ENCODE results near the gene HNRNPA0.

HNRNPA0 gene

DNA sequence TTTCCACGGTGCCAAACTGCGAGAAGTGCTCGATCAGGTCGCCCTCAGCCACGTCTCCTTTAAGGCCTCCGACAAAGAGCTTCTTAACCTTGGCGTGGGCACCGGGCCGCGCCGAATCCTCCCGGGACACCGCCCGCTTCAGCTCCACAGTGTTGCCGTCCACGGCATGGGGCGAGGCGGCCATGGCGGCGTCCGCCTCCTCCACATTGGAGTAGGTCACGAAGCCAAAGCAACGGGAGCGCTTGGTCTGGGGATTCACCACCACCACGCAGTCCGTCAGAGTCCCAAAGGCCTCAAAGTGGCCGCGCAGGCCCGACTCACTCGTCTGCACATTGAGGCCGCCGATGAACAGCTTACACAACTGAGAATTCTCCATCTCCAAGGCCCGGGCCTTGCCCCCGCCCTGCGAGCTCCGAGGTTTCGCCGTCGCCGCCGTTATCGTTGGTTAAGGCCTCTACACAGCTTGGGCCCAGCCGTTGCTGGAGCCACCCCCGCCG is 424 bp downstream of the HNRNPA0 start:
- DNase-seq = no peak

DNA sequence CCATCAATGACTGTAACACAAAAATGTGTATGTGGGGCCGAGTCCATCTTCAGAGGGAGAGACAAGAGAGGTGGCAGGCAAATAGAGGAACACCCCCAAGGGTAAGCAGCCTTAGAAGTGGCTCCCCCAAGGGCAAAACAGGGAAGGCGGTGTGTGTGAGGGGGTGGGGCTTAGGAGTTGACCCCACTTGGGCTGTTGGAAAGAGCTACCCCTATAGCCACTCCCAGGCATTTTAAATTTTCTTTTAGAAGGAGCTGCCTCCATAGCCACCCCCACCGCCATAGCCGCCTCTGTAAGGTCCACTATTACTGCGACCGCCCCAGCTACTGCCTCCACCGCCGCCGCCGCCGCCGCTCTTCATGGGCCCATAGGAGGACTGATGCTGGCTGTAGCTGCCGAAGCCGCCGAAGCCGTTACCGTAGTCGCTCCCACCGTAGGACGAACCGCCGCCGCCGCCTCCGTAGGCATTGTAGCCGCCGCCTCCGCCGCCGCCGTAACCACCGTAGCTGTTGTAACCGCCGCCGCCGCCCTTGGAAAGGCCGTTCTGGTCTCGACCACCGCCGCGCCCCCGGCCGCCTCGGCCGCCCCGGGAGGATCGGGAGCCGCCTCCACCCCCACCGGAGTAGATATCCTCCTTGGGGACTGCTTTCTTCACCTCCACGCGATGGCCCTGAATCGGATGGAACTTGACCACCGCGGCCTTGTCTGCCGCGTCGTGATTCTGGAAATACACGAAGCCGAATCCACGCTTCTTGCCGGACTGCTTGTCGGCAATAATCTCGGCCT is 1.1 kb downstream of the HNRNPA0 start:
- peak; percentile 56 for DNase-seq

DNA sequence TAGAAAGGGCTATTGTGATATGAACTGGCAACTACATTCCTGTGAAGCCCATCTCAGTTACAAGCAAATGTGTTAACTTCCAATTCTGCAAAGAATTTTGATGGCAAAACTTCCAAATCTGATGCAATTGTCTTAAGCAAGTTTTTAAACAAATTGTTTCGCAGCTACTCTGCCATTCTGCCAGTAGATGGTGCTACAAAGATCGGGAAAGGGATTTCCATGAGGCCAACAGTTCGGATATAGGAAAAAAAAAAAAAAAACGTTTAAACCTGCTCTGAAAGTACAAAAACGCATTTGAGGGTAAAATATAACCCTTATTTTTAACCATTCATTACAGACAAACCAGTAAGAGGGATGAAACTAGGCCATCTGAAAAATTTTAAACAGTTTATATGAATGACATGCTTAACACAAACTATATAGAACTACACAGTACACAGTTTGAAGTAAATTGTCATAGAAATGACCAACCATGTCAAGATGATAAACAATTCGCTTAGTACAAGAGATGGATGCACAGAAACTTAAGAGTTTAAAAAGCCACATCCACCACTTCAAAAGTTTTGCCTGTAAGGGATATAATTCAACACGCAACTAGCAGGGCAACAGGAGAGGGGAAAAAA is 2.2 kb downstream of the HNRNPA0 start:
- DNase-seq = peak; percentile 60

DNA sequence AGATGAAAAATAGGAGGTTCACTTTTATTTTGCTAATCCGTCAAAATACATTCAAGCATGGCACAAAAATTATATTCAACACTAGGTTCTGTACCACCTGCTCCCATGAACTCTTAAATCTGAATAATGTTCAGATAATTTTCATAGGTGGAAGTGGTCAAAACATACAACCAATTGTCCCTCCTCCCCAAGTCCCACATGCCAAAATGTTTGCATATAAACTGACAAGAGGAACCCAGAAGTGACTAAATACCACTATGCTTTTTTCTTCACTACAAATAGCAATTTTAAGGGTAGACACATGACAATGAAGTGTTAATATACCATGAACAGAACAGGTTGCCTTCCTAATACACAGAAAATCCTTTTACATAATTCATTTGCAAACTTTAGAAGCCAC is 3.7 kb downstream of the HNRNPA0 start:
- no peak for DNase-seq

DNA sequence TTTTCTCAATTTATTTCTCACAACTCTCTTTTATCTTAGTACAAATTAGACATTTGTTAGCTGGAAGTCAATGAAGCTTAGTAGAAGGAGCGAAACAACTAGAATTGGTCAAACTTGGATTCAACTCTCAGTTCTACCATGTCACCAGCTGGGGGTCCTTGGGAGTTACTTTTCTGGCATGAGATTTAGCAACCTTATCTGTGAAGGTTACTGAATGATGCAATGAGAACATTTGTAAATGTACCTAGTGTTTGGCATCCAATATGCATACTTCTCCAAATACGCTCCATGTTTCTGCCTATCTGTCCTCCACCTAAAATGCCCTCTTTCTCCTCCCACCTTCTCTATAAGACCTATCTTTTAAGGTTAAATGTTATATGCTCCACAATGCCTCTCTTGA is 6.3 kb downstream of the HNRNPA0 start:
- no peak for DNase-seq

DNA sequence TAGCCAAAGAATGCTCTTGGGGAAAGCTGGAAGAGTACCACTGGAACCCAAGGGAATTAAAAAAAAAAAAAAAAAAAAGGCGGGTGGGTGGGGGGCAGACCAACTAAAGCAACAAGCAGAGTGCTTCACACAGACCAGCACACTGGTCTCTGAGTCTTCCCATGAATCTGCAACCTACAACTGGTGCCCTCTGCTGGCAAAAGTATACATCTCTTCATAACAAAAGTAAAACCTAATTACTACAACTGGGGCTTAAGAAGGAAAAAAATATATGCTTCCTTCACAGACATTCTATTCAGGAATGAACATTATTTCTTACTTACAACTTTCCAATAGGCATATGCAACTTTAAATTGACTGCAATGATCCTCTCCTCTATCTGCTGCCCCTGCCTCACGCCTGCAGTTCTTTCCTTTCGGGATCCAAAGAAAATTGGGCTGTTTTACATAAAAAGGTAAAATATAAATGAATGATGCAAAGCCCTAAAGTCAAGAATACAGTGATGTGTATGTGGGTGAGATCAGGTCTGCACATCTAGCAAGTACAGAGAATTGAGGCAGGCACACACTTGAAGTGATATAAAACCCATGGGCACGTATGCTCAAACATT is 11.0 kb downstream of the HNRNPA0 start:
- DNase-seq = peak; percentile 76

DNA sequence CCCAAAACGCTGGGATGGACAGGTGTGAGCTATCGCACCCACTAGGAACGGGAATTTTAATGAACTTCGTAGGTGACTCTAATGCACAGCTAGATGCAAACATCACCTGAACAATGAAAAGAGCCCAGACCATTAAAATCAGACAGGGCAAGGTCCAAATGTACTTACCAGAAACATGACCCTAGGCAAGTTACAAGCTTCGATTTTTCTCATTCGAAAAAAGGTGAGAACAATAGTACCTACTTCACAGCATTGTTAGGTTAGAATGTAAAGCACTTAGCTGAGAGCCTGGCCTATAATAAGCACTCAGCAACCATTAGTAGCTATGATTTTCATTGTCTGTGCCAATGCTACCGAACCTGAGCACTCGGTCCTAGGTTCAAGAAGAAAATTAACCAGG is 12.4 kb downstream of the HNRNPA0 start:
- DNase-seq = no peak

DNA sequence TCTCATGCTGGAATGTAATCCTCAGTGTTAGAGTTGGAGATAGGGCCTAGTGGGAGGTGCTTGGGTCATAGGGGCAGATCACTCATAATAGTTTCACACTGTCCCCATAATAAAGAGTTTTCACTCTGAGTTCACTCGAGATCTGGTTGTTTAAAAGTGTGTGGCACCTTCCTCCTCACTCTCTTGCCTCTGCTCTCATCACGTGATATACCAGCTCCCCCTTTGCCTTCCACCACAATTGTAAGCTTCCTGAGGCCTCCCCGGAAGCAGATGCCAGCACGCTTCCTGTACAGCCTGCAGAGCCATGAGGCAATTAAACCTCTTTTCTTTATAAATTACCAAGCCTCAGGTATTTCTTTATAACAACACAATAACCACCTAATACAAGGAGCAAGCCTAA is 14.4 kb downstream of the HNRNPA0 start:
- no peak for DNase-seq

DNA sequence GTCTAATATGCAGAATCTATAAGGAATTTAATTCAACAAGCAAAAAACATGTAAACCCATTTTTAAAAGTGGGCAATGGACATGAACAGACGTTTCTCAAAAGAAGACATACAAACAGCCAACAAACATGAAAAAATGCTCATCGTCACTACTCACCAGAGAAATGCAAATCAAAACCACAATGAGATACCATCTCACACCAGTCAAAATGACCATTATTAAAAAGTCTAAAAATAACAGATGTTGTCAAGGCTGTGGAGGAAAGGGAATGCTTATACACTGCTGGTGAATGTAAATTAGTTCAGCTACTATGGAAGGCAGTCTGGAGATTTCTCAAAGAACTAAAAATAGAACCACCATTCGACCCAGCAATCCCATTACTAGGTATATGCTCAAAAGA is 15.2 kb downstream of the HNRNPA0 start:
- no peak for DNase-seq

DNA sequence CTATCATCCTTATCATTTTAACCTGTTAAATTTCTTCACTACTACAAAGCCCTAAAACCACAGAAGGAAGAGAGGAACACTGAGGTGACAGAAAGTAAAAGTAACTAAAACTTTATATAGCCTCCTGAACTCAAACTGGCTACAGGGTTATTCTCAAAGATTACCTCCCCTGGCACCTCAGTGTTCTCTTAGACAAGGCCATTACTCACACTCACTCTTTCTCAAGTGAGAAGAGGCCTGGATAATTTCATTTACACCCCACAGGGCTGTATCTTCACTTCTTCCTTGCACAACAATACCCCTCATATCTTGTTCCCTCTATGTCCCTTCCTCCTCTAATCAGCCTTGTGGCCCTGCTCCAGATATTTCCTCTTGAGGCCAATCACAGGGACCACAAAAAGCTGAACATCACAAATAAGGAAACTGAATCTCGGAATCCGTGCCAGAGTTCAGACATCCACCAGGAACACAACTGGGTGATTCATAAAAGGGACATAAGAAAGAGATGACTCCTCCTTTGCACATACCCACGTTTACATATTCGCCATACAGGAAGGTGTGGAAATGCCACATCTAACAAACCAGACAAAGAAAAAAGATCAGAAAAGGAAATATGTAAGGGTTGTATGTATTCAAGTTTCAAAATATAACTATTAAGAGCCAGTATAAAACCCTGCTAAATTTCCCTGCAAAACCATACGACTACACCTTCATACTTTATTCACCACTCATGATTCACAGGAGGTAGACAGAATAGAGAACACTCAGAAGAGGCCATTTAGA is 16.6 kb downstream of the HNRNPA0 start:
- DNase-seq = peak; percentile 25

DNA sequence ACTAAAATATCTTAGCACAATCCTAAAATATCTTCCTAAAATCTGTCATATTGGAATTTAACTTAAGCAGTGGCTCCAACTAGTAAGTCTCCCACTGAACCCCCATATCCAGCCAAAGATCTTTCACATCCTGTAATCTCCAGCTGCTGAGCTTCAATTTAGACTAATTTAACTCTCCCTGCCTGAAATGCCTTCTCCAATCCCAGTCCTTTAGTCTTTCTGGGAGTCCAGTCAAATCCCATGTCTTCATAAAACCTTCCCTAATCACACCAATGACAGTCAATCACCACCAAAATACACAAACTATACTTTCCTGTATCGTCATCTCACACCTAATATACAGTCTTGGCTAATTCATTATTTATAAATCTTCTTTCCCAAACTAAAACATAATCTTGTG is 17.7 kb downstream of the HNRNPA0 start:
- no peak for DNase-seq

DNA sequence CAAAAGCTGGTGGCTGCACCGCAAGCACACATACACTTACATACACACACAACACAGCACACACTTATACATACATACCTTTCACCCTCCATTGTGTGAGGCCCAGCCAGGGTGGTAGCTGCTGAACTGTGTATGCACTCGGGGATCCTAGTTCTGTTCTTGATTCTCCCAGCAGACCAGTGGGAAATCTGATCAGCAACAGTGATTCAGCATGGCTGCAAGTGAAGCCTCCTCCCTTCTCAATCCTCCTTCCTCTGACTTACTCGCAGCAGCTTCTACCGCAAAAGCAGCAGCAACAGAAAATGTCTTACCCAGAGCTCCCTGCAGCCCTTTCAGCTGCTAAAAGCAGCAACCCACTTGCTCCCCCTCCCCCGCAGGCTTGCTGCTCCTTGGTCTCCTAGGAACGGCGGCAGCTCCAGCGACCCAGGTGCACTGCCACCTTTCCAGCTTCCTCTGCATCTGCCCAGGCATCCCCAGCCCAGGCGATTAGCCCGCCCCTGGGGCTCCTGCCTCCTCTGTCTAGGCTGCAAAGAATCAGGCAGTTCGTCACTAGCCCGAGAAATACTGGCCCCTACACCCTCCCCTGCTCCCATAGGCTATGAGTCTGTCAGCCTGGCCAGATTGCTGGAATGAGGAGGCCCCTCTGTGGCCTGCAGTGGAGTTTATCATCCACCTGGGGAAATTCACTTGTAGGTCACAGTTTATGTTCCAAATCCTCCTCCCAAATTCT is 18.4 kb downstream of the HNRNPA0 start, which contains the start of gene KLHL3:
Gene KLHL3 (minus strand): TSS at position 535 of the 730 bp plus-strand sequence. CDS start 443 bp downstream, at position 92.
- DNase-seq = peak; percentile 35

DNA sequence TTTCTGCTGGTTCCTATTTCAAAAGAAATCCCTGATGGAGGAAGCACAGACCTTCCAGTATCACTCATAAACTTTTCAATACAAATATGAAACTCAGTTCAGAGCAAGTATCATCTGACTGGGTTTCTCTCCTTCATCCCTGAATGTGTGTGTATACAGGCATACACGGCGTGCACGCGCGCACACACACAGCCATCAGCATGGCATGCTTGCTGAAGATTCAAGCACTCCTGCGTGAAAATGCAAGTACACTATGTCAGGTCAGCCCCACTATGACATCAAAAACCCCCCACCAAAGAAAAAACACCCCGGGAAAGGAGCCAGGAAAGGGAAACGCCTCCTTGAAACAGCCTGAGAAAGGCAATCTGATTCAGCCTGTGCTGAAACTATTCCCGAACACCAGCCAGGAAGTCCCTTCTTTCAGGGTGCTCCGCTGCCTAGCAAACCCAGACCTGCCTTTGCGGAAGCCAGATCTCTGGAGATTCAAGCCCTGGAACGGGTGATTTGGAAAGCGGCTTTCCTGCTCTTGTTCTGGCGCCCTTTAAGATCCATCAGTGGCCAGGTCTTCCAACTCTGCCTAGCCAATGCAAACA is 19.1 kb downstream of the HNRNPA0 start:
- DNase-seq = peak; percentile 25

DNA sequence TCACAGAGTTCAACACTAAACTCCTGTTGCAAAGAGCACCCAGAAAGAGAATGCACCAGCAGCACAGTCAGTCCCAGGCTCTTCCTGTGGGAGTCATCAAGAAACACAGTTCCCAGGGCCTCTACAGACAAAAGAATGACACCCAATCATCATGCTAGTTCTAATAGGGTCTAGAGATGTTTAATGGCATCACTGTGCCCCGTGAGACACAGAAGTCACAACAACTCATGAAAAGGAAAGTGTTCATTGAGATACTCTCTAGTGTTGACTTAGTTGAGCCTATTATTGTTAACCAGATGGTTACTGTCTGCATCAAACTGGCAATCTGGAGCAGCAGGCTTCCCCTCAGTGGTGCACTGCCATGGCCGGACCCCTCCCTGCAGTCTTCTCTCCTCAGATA is 19.8 kb downstream of the HNRNPA0 start:
- no peak for DNase-seq

DNA sequence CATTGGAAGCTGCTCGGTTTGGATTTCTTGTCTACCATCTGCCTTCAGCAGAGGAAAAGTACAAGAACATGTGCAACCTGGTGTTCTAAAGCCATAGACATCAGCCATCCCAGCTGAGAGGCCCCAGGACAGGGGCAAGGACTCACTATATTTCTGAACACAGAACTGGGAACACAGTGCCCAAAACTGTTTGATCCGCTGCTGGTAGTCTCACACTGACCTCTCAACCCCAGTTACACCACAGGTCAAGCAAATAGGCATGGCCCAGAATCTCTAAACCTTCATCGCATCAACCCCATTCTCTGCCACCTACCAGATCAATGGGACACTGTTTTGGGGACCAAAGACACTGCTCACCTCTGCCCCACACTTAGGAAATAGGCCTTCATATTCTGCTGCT is 20.2 kb downstream of the HNRNPA0 start:
- DNase-seq = no peak

DNA sequence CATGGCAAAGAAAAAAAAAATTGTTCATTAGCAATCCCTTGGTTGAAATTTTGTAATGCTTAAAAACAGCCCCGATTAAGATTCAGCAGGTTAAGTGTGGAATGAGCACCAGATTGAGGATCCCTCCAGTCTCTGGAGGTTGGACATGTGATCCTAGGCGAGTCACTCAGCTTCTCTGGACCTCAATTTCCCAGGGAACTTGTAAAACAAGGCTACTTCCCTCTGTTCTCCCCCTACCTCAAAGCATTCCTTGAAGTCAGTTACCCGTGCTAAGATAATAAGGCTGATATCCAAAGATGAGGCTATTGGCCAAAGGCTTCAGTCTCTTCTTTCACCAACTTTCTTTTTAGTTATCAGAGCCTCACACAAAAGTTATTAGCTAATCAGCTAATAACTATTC is 21.2 kb downstream of the HNRNPA0 start:
- no peak for DNase-seq

DNA sequence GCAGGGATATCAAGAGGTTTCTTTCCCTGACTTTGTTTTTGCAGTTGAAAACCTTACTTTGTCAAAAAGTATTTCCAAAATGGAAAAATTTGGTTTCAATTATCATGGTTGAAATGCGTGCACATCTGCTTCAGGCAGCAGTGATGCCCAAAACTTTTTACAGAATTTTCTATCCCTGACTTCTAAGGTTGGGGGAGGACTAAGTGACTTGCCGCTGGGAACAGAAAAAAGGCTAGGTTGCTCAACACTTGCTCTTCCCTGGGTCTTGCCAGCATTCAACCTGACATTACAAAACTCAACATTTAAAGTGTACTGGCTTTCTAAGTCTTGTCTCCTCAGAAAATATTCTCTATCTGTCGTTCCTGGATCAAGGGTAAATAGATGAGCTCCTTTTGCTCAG is 23.0 kb downstream of the HNRNPA0 start:
- DNase-seq = no peak

DNA sequence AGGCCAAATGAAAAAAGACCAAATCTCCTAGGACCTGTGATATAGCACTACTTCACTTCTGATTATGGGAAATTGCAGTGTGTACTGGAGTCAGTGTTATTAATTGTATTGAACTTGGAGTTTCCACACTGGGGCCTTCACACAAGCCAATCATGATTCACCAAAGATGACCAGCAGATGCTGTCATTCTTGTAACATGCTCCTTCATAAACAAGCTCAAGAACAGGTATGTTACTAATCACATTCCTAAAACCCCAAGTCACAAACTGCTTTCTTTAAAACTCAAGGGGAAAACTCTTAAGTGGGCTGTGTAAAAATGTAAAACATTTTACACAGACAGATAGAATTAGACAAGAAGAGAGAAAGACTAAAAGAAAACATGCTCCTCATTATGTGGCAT is 23.8 kb downstream of the HNRNPA0 start:
- DNase-seq = no peak

DNA sequence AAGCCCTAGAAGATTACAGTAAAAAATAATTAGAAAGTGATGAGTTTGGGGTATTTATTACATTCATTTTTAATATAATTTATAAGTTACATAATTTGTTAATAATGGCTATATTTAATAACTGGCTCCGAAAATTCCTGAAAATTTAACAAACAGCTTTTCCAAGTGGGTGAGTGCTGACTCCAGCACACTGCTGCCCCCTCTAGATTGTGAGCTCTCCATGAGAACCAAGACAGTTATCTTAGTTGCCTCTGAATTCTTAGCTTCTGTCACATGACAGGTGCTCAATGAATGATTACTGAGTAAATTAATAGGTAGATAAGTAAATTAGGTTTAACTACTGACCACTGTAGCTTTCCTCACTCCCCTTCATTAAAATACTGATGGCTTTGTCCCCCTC is 26.1 kb downstream of the HNRNPA0 start:
- DNase-seq = no peak

DNA sequence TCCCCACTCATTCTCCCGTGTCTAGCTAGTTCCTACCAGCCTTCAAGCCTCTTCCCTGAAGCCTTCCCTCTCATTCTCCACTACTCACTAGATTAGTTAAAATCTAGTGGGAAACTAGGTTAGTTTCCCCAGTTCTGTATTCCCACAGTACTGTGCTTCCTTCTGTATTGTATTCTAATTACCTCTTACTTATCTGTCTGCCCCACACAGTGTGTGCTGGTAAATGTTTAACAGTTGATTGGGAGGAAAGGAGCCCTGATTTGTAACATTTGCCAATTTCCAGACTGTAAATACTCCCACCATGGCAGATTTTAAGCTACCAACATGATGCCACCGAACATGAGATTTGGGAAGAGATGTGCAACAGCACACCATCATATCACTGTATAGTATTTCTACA is 26.5 kb downstream of the HNRNPA0 start:
- DNase-seq = no peak

DNA sequence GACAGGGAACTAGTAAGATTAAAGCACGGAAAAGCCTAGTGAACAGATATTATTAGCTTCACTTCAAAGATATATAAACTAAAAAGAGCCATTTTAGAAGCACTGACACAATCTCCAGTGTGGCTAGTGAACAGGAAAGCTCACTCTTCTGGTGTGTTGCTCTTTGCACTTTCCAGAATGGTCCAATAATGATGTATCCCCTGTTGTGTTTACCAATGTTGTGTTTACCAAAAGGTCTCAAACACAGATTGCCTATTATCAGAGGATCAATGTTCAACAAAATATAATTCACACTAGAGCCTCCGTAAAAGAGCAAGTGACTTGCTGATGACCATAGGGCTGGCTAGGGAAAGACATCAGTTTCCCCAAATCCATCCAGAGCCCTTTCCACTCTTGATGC is 29.9 kb downstream of the HNRNPA0 start:
- DNase-seq = no peak

DNA sequence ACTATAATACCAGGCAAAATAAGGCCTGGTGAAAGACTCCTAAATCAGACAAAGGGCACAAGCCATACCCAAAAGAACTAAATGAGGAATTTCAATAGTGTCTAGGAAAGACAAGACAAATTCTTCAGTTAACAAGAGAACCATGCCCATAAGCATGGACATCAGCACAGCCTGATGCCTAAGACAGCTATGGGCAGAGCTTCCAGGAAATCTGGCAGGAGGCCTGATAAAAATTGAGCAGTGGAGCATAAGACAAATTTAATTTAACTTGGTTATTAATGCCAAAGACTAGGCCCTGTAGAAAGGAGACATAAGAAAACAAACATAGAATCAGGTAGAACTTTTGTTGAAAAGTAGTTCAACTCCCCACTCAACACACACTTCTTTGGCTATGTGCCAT is 35.6 kb downstream of the HNRNPA0 start:
- no peak for DNase-seq
